MCF 10A (cell line): Measurements from ENCODE around the gene TLR9. TPM values are rescaled to one million over a fixed set of nuclear protein-coding genes. Genes with fewer than 3 reads are reported as not detected.
A peak's percentile ranks its signal among the peaks of the same experiment; 100 is the strongest.
"Not testable (repeated sequence)": the region's sequence is repeated elsewhere in the genome, so short reads cannot be mapped to it uniquely, and the experiment has no call there.

Experiments
- BruUV-seq: library from RNA; stranded (reverse); fragments of 400-500 nt; replicated peaks from 2 replicates; lab custom pipeline; 2021; lab: Mats Ljungman, UMichigan
- CTCF ChIA-PET: fragments of 300-600 bp; sonication (Branson Sonifier 250); formaldehyde crosslinking; extraction: SDS; loops from one replicate; lab custom pipeline; 2021; ENCODE audit warnings: antibody characterized with exemption, inconsistent platforms; lab: Yijun Ruan, JAX
- POLR2A ChIA-PET: fragments of 300-600, 350-650 bp; sonication (Branson Sonifier 250); formaldehyde crosslinking; extraction: SDS; loops from one replicate; lab custom pipeline; 2020; ENCODE audit warnings: antibody characterized with exemption, inconsistent platforms; lab: Yijun Ruan, JAX
- DNase-seq: peaks from one replicate; pipeline ENCODE4 v3.0.0-alpha.2; 2018; ENCODE audit not compliant: unreplicated experiment
- H3K27ac Mint-ChIP-seq: one replicate; pipeline ENCODE4 v1.8.0; 2022; ENCODE audit warnings: mild to moderate bottlenecking, low read depth, mixed read lengths; ENCODE audit not compliant: unreplicated experiment
- H3K27me3 Mint-ChIP-seq: one replicate; pipeline ENCODE4 v1.8.0; 2022; ENCODE audit warnings: mixed read lengths; ENCODE audit not compliant: insufficient read depth, unreplicated experiment
- H3K36me3 Mint-ChIP-seq: one replicate; pipeline ENCODE4 v1.8.0; 2022; ENCODE audit warnings: mild to moderate bottlenecking, moderate library complexity, mixed read lengths; ENCODE audit not compliant: insufficient read depth, unreplicated experiment
- H3K4me1 Mint-ChIP-seq: one replicate; pipeline ENCODE4 v1.8.0; 2022; ENCODE audit warnings: mixed read lengths; ENCODE audit not compliant: insufficient read depth, unreplicated experiment
- H3K4me3 Mint-ChIP-seq: one replicate; pipeline ENCODE4 v1.8.0; 2022; ENCODE audit warnings: mild to moderate bottlenecking, moderate library complexity, mixed read lengths; ENCODE audit not compliant: unreplicated experiment
- H3K9me3 Mint-ChIP-seq: one replicate; pipeline ENCODE4 v1.8.0; 2022; ENCODE audit warnings: mixed read lengths; ENCODE audit not compliant: unreplicated experiment
- intact Hi-C: fragments of 100-400 bp; cut with micrococcal nuclease; formaldehyde crosslinking; loops from 2 replicates; pipeline ENCODE4 v1.14.1; 2022
- total RNA-seq: library from RNA; stranded (reverse); gene quantifications from 2 replicates; pipeline ENCODE4 v1.2.3, GENCODE V29; 2022
- TF ChIP-seq, protein P1 (sequence below): fragments of 200-600 bp; IDR thresholded peaks from one replicate; pipeline ENCODE4 v1.8.0; 2022; ENCODE audit warnings: antibody characterized with exemption, mild to moderate bottlenecking; ENCODE audit not compliant: unreplicated experiment

The TLR9 gene
- total RNA-seq, 1 experiment from 2014 or later: not detected

DNA sequence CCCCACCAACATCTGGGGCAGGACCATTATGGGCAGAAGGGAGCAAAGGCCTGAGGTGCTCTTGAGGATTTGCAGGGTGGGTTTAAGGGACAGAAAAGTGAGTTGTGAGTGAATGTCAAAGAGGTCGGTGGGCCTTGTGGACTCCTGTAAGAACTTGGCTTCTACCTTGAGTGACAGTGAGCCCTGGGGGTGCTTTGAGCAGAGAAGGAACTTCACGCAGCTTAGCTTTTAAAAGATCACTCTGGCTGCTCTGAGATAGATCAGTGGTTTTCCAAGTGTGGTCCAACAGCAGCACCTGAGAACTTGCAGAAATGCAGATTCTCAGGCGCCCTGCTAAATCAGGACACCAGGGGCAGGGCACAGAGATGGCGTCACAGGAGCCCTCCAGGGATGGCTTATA, 42.8 kb downstream of the TLR9 start:
- no peak overlapping the region for H3K4me3 Mint-ChIP-seq
- peaks cover 13% of the 10 kb centered on the region for H3K4me1 Mint-ChIP-seq
- no peaks in the 10 kb centered on the region for H3K9me3 Mint-ChIP-seq
- H3K27ac Mint-ChIP-seq: no peak overlapping the region
- H3K36me3 Mint-ChIP-seq: no peaks in the 10 kb centered on the region
- POLR2A ChIA-PET: interaction anchor here (0.6 to 1.1 kb wide), 2 partner anchors 27 to 34 kb away, joined by 3 to 4 read pairs; no protein-coding TSS in a partner anchor
- TF ChIP-seq, protein P1, sequence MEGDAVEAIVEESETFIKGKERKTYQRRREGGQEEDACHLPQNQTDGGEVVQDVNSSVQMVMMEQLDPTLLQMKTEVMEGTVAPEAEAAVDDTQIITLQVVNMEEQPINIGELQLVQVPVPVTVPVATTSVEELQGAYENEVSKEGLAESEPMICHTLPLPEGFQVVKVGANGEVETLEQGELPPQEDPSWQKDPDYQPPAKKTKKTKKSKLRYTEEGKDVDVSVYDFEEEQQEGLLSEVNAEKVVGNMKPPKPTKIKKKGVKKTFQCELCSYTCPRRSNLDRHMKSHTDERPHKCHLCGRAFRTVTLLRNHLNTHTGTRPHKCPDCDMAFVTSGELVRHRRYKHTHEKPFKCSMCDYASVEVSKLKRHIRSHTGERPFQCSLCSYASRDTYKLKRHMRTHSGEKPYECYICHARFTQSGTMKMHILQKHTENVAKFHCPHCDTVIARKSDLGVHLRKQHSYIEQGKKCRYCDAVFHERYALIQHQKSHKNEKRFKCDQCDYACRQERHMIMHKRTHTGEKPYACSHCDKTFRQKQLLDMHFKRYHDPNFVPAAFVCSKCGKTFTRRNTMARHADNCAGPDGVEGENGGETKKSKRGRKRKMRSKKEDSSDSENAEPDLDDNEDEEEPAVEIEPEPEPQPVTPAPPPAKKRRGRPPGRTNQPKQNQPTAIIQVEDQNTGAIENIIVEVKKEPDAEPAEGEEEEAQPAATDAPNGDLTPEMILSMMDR: no peak
- CTCF ChIA-PET: interaction anchor here (0.9 kb wide), 1 partner anchor 38 kb away, joined by 3 read pairs; no protein-coding TSS in a partner anchor
- peaks cover 10% of the 10 kb centered on the region for H3K27me3 Mint-ChIP-seq
- no peak for DNase-seq
- BruUV-seq: no TSS peak
- intact Hi-C loops: no loop called here

DNA sequence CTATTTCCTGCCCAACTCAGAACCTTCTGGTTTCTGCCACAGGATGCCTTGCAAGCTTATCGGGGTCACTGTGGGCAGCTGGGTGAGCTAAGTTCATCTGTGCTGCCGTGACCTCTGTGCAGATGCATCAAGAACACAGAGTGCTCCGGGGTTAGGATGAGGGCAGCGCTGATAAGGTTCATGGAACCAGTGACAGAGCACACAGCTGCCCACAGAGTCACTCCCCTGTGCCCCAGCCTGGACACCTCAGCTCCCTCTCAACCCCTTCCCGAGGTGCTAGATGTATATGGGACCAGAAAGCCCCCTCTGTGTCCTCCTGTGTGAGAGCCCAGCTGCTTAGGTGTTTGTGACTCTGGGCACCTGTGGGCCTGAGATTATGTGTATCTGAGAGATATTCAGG, 43.2 kb downstream of the TLR9 start:
- intact Hi-C loops: no loop called here
- ChIA-PET CTCF (interaction anchor here (0.6 to 1.9 kb wide), 5 partner anchors 12 to 129 kb away, joined by 3 to 4 read pairs (median 3); no protein-coding TSS in a partner anchor), POLR2A (interaction anchor here (0.6 to 1.2 kb wide), 3 partner anchors 14 to 28 kb away, joined by 3 to 5 read pairs (median 3); no protein-coding TSS in a partner anchor)
- no peaks in the 10 kb centered on the region for H3K36me3 Mint-ChIP-seq
- H3K27ac Mint-ChIP-seq: no peak overlapping the region
- H3K27me3 Mint-ChIP-seq: peaks cover 10% of the 10 kb centered on the region
- H3K9me3 Mint-ChIP-seq: no peaks in the 10 kb centered on the region
- H3K4me3 Mint-ChIP-seq: no peak overlapping the region
- peaks cover 17% of the 10 kb centered on the region for H3K4me1 Mint-ChIP-seq
- no peak for DNase-seq
- no TSS peak for BruUV-seq
- TF ChIP-seq, protein P1: no peak

DNA sequence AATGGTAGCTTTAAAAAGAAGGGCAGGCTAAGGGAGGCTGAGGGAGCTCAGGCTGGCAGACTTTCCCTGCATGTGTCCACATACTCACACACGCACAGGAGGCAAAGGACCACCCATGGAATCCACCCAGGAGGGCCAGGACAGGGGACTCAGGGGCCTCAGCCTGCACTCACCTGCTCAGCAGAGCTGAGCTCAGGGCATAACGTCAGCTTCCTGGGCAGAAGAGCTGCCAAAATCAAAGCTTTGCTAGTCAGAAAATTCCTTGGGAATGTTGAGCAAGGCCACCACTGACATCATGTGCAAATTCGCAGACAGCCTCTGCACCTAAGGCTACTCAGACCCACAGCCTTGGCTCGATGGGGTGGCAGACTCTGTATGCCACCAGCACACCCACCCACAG, 43.9 kb downstream of the TLR9 start:
- TF ChIP-seq, protein P1: no peak
- no peak overlapping the region for H3K27ac Mint-ChIP-seq
- no peak overlapping the region for H3K4me3 Mint-ChIP-seq
- POLR2A ChIA-PET: interaction anchor here (0.6 to 1.6 kb wide), 7 partner anchors 11 to 458 kb away, joined by 3 to 8 read pairs (median 3); partner anchors contain the start of gene POC1A
- H3K36me3 Mint-ChIP-seq: no peaks in the 10 kb centered on the region
- H3K4me1 Mint-ChIP-seq: peaks cover 17% of the 10 kb centered on the region
- DNase-seq: peak; percentile 72
- peaks cover 10% of the 10 kb centered on the region for H3K27me3 Mint-ChIP-seq
- H3K9me3 Mint-ChIP-seq: no peaks in the 10 kb centered on the region
- BruUV-seq: no TSS peak
- CTCF ChIA-PET: interaction anchor here (0.6 to 1.9 kb wide), 5 partner anchors 12 to 128 kb away, joined by 3 to 4 read pairs (median 3); no protein-coding TSS in a partner anchor
- intact Hi-C loops: loop anchor here (1.0 kb wide), 1 partner anchor 10 kb away; no protein-coding TSS in a partner anchor

DNA sequence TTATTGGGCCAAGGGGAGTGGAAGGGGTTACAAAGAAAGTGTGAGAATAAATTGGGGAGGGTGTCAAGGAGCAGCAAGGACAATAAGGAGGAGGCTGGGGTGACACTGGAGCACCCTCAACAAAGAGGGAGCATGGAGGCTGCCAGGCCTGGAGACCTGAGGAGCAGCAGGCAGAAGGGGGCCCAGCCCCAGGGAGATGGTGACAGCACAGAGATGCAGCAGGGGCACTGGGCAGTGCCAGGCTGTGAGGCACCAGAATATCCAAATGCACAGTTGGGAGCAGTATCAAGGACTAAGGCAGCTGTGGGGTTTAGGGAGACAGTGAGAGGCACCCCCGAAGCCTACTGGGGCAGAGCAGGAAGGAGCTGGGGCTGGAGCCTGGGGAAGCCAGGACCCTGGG, 46.9 kb downstream of the TLR9 start:
- Mint-ChIP-seq H3K4me3 (no peak overlapping the region), H3K4me1 (peaks cover 26% of the 10 kb centered on the region), H3K27ac (no peak overlapping the region), H3K36me3 (no peaks in the 10 kb centered on the region), H3K9me3 (no peaks in the 10 kb centered on the region), H3K27me3 (peaks cover 10% of the 10 kb centered on the region)
- DNase-seq: no peak
- ChIA-PET POLR2A (no interaction called here), CTCF (interaction anchor here (0.6 to 0.7 kb wide), 3 partner anchors 9 to 178 kb away, joined by 3 to 4 read pairs (median 4); no protein-coding TSS in a partner anchor)
- no TSS peak for BruUV-seq
- intact Hi-C loops: no loop called here
- TF ChIP-seq, protein P1: no peak

DNA sequence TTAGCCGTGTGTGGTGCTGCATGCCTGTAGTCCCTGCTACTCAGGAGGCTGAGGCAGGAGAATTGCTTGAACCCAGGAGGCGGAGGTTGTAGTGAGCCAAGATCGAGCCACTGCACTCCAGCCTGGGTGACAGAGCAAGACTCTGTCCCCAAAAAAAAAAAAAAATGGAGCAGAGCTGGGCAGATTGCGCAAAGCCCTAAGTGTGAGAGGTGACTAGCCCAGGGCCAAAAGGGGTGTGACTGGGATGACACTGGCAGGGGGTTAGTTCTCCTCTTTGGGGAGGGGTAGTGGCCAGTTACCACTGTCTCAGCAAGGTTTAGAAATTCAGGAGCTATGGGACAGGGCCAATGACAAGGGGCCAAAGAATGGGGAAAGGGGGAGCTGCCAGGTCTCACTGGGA, 47.3 kb downstream of the TLR9 start:
- Mint-ChIP-seq H3K27me3 (peaks cover 10% of the 10 kb centered on the region), H3K4me1 (peaks cover 26% of the 10 kb centered on the region)
- DNase-seq, POLR2A ChIA-PET, H3K27ac Mint-ChIP-seq, H3K4me3 Mint-ChIP-seq, H3K36me3 Mint-ChIP-seq, intact Hi-C loops, BruUV-seq, H3K9me3 Mint-ChIP-seq: not testable (repeated sequence)
- CTCF ChIA-PET: interaction anchor here (0.6 to 0.7 kb wide), 3 partner anchors 8 to 55 kb away, joined by 3 read pairs; no protein-coding TSS in a partner anchor
